PC-9 (cell line): ENCODE results near the gene TCIRG1. TPM values are rescaled to one million over a fixed set of nuclear protein-coding genes. Genes with fewer than 3 reads are reported as not detected.

ENCODE experiments used
- BruUV-seq: library from RNA; stranded (reverse); fragments of 400-500 nt; replicated peaks from 2 replicates; lab custom pipeline; 2021; lab: Mats Ljungman, UMichigan
- CTCF ChIA-PET: fragments of 300-600 bp; sonication (Branson Sonifier 250); formaldehyde crosslinking; loops from one replicate; lab custom pipeline; 2022; ENCODE audit warnings: antibody characterized with exemption; lab: Charles Lee
- POLR2A ChIA-PET: fragments of 300-600 bp; sonication (Branson Sonifier 250); formaldehyde crosslinking; loops from one replicate; lab custom pipeline; 2022; ENCODE audit warnings: antibody characterized with exemption; ENCODE audit not compliant: unreplicated experiment; lab: Charles Lee
- DNase-seq, 2 experiments: peaks; one replicate each; pipeline versions ENCODE4 v3.0.0 to v3.0.0-alpha.2; 2015 to 2022; ENCODE audit warnings: mixed read lengths in 1 of 2
- H2AFZ ChIP-seq: fragments of 200-600 bp; sonication (generic); 2 replicates; pipeline ENCODE4 v1.8.1; 2017; ENCODE audit warnings: antibody characterized with exemption
- H3F3A ChIP-seq: fragments of 200-600 bp; sonication (generic); 2 replicates; pipeline ENCODE4 v1.8.1; 2017; ENCODE audit warnings: antibody characterized with exemption, mild to moderate bottlenecking, low read depth; ENCODE audit not compliant: insufficient read depth
- H3K27ac ChIP-seq: fragments of 200-600 bp; sonication (generic); 2 replicates; pipeline ENCODE4 v1.6.1; 2016; ENCODE audit warnings: mixed run types
- H3K27me3 ChIP-seq: fragments of 200-600 bp; sonication (generic); 2 replicates; pipeline ENCODE4 v1.6.1; 2016; ENCODE audit warnings: low read depth, mixed run types; ENCODE audit not compliant: insufficient read depth
- H3K36me3 ChIP-seq: fragments of 200-600 bp; sonication (generic); 2 replicates; pipeline ENCODE4 v1.6.1; 2016; ENCODE audit warnings: low read depth, mixed run types
- H3K4me1 ChIP-seq: fragments of 200-600 bp; sonication (generic); replicated peaks from 2 replicates; pipeline ENCODE4 v1.6.1; 2016; ENCODE audit warnings: mixed run types; ENCODE audit not compliant: insufficient read depth
- H3K4me2 ChIP-seq: fragments of 200-600 bp; sonication (generic); 2 replicates; pipeline ENCODE4 v1.6.1; 2017; ENCODE audit warnings: mixed run types
- H3K4me3 ChIP-seq: fragments of 200-600 bp; sonication (generic); 2 replicates; pipeline ENCODE4 v1.6.1; 2016; ENCODE audit warnings: mixed run types
- H3K79me2 ChIP-seq: fragments of 200-600 bp; sonication (generic); 2 replicates; pipeline ENCODE4 v1.6.1; 2017; ENCODE audit warnings: low read depth, mixed run types
- H3K9me2 ChIP-seq: fragments of 200-600 bp; sonication (generic); 2 replicates; pipeline ENCODE4 v1.8.1; 2017; ENCODE audit warnings: mild to moderate bottlenecking; ENCODE audit not compliant: insufficient read depth
- H3K9me3 ChIP-seq: fragments of 200-600 bp; sonication (generic); 2 replicates; pipeline ENCODE4 v1.8.1; 2016; ENCODE audit warnings: low read depth; ENCODE audit not compliant: insufficient read depth
- H4K20me1 ChIP-seq: fragments of 200-600 bp; sonication (generic); 2 replicates; pipeline ENCODE4 v1.8.1; 2017; ENCODE audit not compliant: insufficient read depth
- CTCF ChIP-seq: fragments of 200-600 bp; sonication (generic); conservative IDR thresholded peaks from 2 replicates; pipeline ENCODE4 v1.6.1; 2017; ENCODE audit warnings: mixed run types, antibody characterized with exemption, mild to moderate bottlenecking, moderate library complexity
- EZH2 ChIP-seq: fragments of 200-600 bp; sonication (generic); IDR thresholded peaks from 2 replicates; pipeline ENCODE4 v1.8.0; 2017; ENCODE audit warnings: antibody characterized with exemption, low read depth
- intact Hi-C: fragments of 100-400 bp; cut with micrococcal nuclease; formaldehyde crosslinking; loops from one replicate; pipeline ENCODE4 v1.10.0; 2022; ENCODE audit not compliant: unreplicated experiment
- total RNA-seq: library from RNA; stranded (reverse); gene quantifications from 2 replicates; pipeline ENCODE4 v1.2.3, GENCODE V29; 2021

Gene TCIRG1
- total RNA-seq, 1 experiment from 2014 or later: 125 TPM

GRCh38 chr11:68017980-68018729 is 20.7 kb upstream of the TCIRG1 start:
- Histone ChIP-seq H3K4me2 (0 out of 2 replicates have a peak overlapping the region, but pooled peaks have one; percentile 37), H3K36me3 (no peaks in the 10 kb centered on the region), H2AFZ (no peak overlapping the region), H3K27ac (no peak overlapping the region), H3K9me3 (no peaks in the 10 kb centered on the region), H3K79me2 (0 out of 2 replicates have a peak, but pooled peaks cover 7% of the 10 kb centered on the region), H3F3A (peaks cover 38% of the 10 kb centered on the region), H3K4me1 (peaks cover 68% of the 10 kb centered on the region), H4K20me1 (no peaks in the 10 kb centered on the region), H3K4me3 (no peak overlapping the region), H3K27me3 (no peaks in the 10 kb centered on the region), H3K9me2 (no peaks in the 10 kb centered on the region)
- intact Hi-C loops: loop anchor here (10.0 kb wide), 1 partner anchor 173 kb away; no protein-coding TSS in a partner anchor
- no TSS peak for BruUV-seq
- no peak for TF ChIP-seq EZH2
- no peak for TF ChIP-seq CTCF
- DNase-seq: no peak
- CTCF ChIA-PET: no interaction called here
- POLR2A ChIA-PET: interaction anchor here (0.6 kb wide), 1 partner anchor 8 kb away, joined by 3 read pairs; the partner anchor contains the start of gene ALDH3B1

GRCh38 chr11:68018730-68019190 is 20.1 kb upstream of the TCIRG1 start:
- TF ChIP-seq CTCF: no peak
- TF ChIP-seq EZH2: no peak
- H4K20me1 ChIP-seq: no peaks in the 10 kb centered on the region
- no peak for DNase-seq
- no peak overlapping the region for H3K27ac ChIP-seq
- H2AFZ ChIP-seq: no peak overlapping the region
- CTCF ChIA-PET: no interaction called here
- no peaks in the 10 kb centered on the region for H3K36me3 ChIP-seq
- POLR2A ChIA-PET: interaction anchor here (0.6 kb wide), 1 partner anchor 9 kb away, joined by 3 read pairs; the partner anchor contains the start of gene ALDH3B1
- peaks cover 32% of the 10 kb centered on the region for H3F3A ChIP-seq
- H3K27me3 ChIP-seq: no peaks in the 10 kb centered on the region
- BruUV-seq: no TSS peak
- H3K4me3 ChIP-seq: no peak overlapping the region
- H3K9me2 ChIP-seq: no peaks in the 10 kb centered on the region
- intact Hi-C loops: loop anchor here (10.0 kb wide), 1 partner anchor 174 kb away; no protein-coding TSS in a partner anchor
- H3K4me1 ChIP-seq: peaks cover 62% of the 10 kb centered on the region
- H3K4me2 ChIP-seq: no peak overlapping the region
- no peaks in the 10 kb centered on the region for H3K9me3 ChIP-seq
- H3K79me2 ChIP-seq: 0 out of 2 replicates have a peak, but pooled peaks cover 7% of the 10 kb centered on the region

GRCh38 chr11:68019486-68019885 is 19.3 kb upstream of the TCIRG1 start:
- Histone ChIP-seq H3K27ac (no peak overlapping the region), H3K27me3 (no peaks in the 10 kb centered on the region), H3K9me3 (no peaks in the 10 kb centered on the region), H3K4me1 (peaks cover 54% of the 10 kb centered on the region), H3K36me3 (no peaks in the 10 kb centered on the region), H3K79me2 (0 out of 2 replicates have a peak, but pooled peaks cover 7% of the 10 kb centered on the region), H3F3A (peaks cover 35% of the 10 kb centered on the region; the same call in 1 of the 2 replicates), H3K9me2 (no peaks in the 10 kb centered on the region), H4K20me1 (no peaks in the 10 kb centered on the region), H3K4me2 (no peak overlapping the region), H2AFZ (no peak overlapping the region), H3K4me3 (no peak overlapping the region)
- no peak for TF ChIP-seq CTCF
- no peak for TF ChIP-seq EZH2
- no peak for DNase-seq
- CTCF ChIA-PET: no interaction called here
- POLR2A ChIA-PET: interaction anchor here (0.7 kb wide), 1 partner anchor 145 kb away, joined by 3 read pairs; no protein-coding TSS in a partner anchor
- intact Hi-C loops: loop anchor here (10.0 kb wide), 1 partner anchor 175 kb away; no protein-coding TSS in a partner anchor
- no TSS peak for BruUV-seq
